HCT116 (cell line): ENCODE data around the gene ZBTB16.

Source experiments
- EZH2 ChIP-seq: fragments of 200-600 bp; sonication (generic); IDR thresholded peaks from 2 replicates; pipeline ENCODE4 v1.6.1; 2017; ENCODE audit warnings: antibody characterized with exemption, mixed run types
- POLR2A ChIP-seq: IDR thresholded peaks from 2 replicates; pipeline ENCODE4 v1.7.0; 2011; ENCODE audit warnings: borderline replicate concordance; ENCODE audit not compliant: insufficient read depth, insufficient read length; ENCODE audit errors: extremely low read depth
- POLR2AphosphoS5 ChIP-seq: IDR thresholded peaks from 2 replicates; pipeline ENCODE4 v1.6.1; 2011; ENCODE audit warnings: mild to moderate bottlenecking, low read depth, low read length, moderate library complexity
- RAD21 ChIP-seq: IDR thresholded peaks from 2 replicates; pipeline ENCODE4 v1.6.1; 2012; ENCODE audit warnings: low read depth, mild to moderate bottlenecking
- SP1 ChIP-seq: IDR thresholded peaks from 2 replicates; pipeline ENCODE4 v1.6.1; 2012; ENCODE audit warnings: low read depth
- ZFX ChIP-seq: fragments of 450-650 bp; IDR thresholded peaks from 2 replicates; pipeline ENCODE4 v1.6.1; 2017
- ZNF274 ChIP-seq: fragments of 200-500 bp; sonication (Bioruptor generic); IDR thresholded peaks from 2 replicates; pipeline ENCODE4 v1.6.1; 2014; ENCODE audit warnings: mild to moderate bottlenecking, low read depth, low read length, inconsistent platforms
- TF ChIP-seq, protein P1 (sequence below), 3 experiments: fragments of 200-600 bp in 1 of 3; sonication (generic) in 1 of 3; IDR thresholded peaks in 2 of 3; conservative IDR thresholded peaks in 1 of 3; 2 replicates each; pipeline ENCODE4 v1.5.1; 2012 to 2017; ENCODE audit warnings: low read depth in 2 of 3, low read length in 2 of 3, antibody characterized with exemption in 1 of 3, borderline replicate concordance in 1 of 3, control low read depth in 1 of 3, mild to moderate bottlenecking in 1 of 3, mixed read lengths in 1 of 3, mixed run types in 1 of 3, moderate library complexity in 1 of 3; ENCODE audit not compliant: insufficient read depth in 1 of 3
- TF ChIP-seq, protein P2 (sequence below): IDR thresholded peaks from 2 replicates; pipeline ENCODE4 v1.6.1; 2012

DNA sequence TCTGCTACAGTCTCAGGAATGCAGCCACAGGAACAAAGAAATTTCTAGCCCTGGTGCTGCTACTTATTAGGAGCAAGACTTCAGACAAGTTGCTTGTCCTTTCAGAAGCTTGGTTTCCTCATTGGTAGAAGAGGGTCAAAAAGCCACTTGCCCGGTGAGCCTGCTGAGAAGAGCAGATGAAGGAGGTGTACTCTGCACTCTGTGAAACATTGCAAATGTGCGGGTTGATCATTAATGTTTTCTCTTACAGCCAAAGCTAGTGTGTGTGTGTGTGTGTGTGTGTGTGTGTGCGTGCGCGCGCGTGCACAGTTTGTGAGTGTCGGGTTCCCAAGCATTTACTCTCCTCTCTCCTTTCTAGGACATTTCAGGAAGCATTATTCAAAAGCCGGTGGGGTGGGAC lies 150.4 kb downstream of the ZBTB16 start:
- no peak for TF ChIP-seq POLR2A
- TF ChIP-seq SP1: no peak
- no peak for TF ChIP-seq POLR2AphosphoS5
- no peak for TF ChIP-seq EZH2
- TF ChIP-seq, protein P1, sequence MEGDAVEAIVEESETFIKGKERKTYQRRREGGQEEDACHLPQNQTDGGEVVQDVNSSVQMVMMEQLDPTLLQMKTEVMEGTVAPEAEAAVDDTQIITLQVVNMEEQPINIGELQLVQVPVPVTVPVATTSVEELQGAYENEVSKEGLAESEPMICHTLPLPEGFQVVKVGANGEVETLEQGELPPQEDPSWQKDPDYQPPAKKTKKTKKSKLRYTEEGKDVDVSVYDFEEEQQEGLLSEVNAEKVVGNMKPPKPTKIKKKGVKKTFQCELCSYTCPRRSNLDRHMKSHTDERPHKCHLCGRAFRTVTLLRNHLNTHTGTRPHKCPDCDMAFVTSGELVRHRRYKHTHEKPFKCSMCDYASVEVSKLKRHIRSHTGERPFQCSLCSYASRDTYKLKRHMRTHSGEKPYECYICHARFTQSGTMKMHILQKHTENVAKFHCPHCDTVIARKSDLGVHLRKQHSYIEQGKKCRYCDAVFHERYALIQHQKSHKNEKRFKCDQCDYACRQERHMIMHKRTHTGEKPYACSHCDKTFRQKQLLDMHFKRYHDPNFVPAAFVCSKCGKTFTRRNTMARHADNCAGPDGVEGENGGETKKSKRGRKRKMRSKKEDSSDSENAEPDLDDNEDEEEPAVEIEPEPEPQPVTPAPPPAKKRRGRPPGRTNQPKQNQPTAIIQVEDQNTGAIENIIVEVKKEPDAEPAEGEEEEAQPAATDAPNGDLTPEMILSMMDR (IDR thresholded peaks at IDR 0.05 in 2 of 3, conservative IDR thresholded peaks at IDR 0.05 in 1 of 3; ENCODE audit: borderline replicate concordance in 1 of 3, insufficient read depth in 1 of 3, low read depth in 2 of 3, low read length in 2 of 3): no peak
- TF ChIP-seq RAD21: no peak
- TF ChIP-seq, protein P2, sequence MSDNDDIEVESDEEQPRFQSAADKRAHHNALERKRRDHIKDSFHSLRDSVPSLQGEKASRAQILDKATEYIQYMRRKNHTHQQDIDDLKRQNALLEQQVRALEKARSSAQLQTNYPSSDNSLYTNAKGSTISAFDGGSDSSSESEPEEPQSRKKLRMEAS: no peak
- TF ChIP-seq ZFX: no peak
- TF ChIP-seq ZNF274: no peak
